Measurements from ENCODE around the gene XK. TPM values are rescaled to one million over a fixed set of nuclear protein-coding genes. Genes with fewer than 3 reads are reported as not detected.

Gene XK
- total and polyA plus RNA-seq, 10 donors = 0.09 to 6.5 (median 1.0) TPM

- H3K9me3 ChIP-seq = no peaks in the 10 kb centered on the region
- no peaks in the 10 kb centered on the region for H3K36me3 ChIP-seq
- DNase-seq = peak; percentile 70
- H3K27me3 ChIP-seq (replicated peaks in 1 of 7) = no peaks in the 10 kb centered on the region
- peak overlapping the region in 7 of 8 donors; percentile 52 to 81 (median 67) for H3K27ac ChIP-seq
- H3K4me3 ChIP-seq = no peak overlapping the region
- peaks cover 5 to 35% (median 14%) of the 10 kb centered on the region in 6 donors for H3K4me1 ChIP-seq
- intact Hi-C loops (cut with DNase I; ENCODE audit: low total_unique reads) = no loop called here
- TF ChIP-seq POLR2A (IDR thresholded peaks at IDR 0.05) = no peak
- TF ChIP-seq POLR2AphosphoS5 (IDR thresholded peaks at IDR 0.05) = no peak
- TF ChIP-seq CTCF (IDR thresholded peaks at IDR 0.05 in 8 of 11, conservative IDR thresholded peaks at IDR 0.05 in 3 of 11) = no peak
Observed at GRCh38 chrX:37776283-37776986, 90.8 kb downstream of the XK start.

DNA sequence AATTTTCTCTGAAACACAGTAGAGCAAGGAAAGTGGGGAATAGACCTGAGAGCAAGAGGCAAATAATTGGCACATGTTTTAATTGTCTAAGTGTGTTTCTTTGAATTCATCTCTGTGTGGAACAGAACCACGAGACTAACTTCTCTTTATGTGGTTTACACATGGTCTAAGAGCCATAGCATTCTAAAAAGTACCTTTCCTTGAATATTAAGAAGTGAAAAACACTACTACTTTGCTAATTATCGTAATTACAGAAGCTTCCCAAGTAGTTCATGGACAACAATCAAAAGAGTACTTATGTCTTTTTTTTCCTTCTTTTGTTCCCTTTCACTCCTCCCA lies 91.4 kb downstream of the XK start:
- intact Hi-C loops (cut with DNase I; ENCODE audit: low total_unique reads) = no loop called here
- DNase-seq = no peak
- Histone ChIP-seq H3K9me3 (no peaks in the 10 kb centered on the region), H3K27me3 (replicated peaks in 1 of 7) (no peaks in the 10 kb centered on the region), H3K4me1 (peaks cover 5 to 35% (median 14%) of the 10 kb centered on the region in 6 donors), H3K27ac (peak overlapping the region in 7 of 8 donors; percentile 52 to 81 (median 67)), H3K36me3 (no peaks in the 10 kb centered on the region), H3K4me3 (no peak overlapping the region)
- 20 to 28% (median 26%) methylated on average over 2 of the region's 2 CpGs for WGBS, 5 donors
- TF ChIP-seq POLR2A (IDR thresholded peaks at IDR 0.05) (no peak), POLR2AphosphoS5 (IDR thresholded peaks at IDR 0.05) (no peak), CTCF (IDR thresholded peaks at IDR 0.05 in 8 of 11, conservative IDR thresholded peaks at IDR 0.05 in 3 of 11) (no peak)

DNA sequence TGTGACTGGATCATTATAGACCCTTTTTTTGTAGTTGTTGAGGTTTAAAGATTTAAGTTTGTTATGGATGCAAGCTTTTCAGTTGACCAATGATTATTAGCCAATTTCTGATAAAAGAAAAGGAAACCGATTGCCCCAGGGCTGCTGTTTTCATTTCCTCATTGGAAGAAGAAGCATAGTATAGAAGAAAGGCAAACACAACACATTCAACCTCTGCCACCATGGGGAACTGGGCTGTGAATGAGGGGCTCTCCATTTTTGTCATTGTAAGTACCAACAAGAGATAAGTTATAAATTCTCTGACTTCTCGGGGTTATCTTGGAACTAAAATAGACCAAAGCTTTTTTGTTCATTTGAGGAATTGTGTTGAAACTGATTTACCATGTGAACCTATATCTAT lies 94.3 kb downstream of the XK start, which contains the start of gene CYBB:
Gene CYBB (plus strand): TSS at position 203 of the 400 bp plus-strand sequence. CDS start 19 bp downstream, at position 222.
- H3K4me1 ChIP-seq = peaks cover 5 to 56% (median 15%) of the 10 kb centered on the region in 6 donors
- no peaks in the 10 kb centered on the region for H3K27me3 ChIP-seq (replicated peaks in 1 of 7)
- H3K27ac ChIP-seq = peak within 1 kb of the TSS in 7 of 8 donors; percentile 55 to 88 (median 69)
- TF ChIP-seq CTCF (IDR thresholded peaks at IDR 0.05 in 8 of 11, conservative IDR thresholded peaks at IDR 0.05 in 3 of 11) = no peak
- peak in 2 of 3 donors; percentile 48 to 63 for TF ChIP-seq POLR2A (IDR thresholded peaks at IDR 0.05)
- TF ChIP-seq POLR2AphosphoS5 (IDR thresholded peaks at IDR 0.05) = peak in 1 of 3 donors; percentile 74
- no peaks in the 10 kb centered on the region for H3K9me3 ChIP-seq
- no peak for DNase-seq
- H3K36me3 ChIP-seq = peaks cover 0 to 7% (median 0%) of the 10 kb centered on the region in 6 donors
- WGBS, 5 donors = 33 to 55% (median 51%) methylated on average over 2 of the region's 2 CpGs
- H3K4me3 ChIP-seq = peak within 1 kb of the TSS; percentile 6 to 65 (median 28)
- intact Hi-C loops (cut with DNase I; ENCODE audit: low total_unique reads) = no loop called here

GRCh38 chrX:37781081-37781480 lies 95.5 kb downstream of the XK start:
- no peak for DNase-seq
- WGBS, 5 donors = 67 to 82% (median 74%) methylated on average over 4 of the region's 4 CpGs
- intact Hi-C loops (cut with DNase I; ENCODE audit: low total_unique reads) = no loop called here
- Histone ChIP-seq H3K27me3 (replicated peaks in 1 of 7) (no peaks in the 10 kb centered on the region), H3K36me3 (peaks cover 0 to 8% (median 0%) of the 10 kb centered on the region in 6 donors), H3K9me3 (no peaks in the 10 kb centered on the region), H3K4me1 (peaks cover 4 to 56% (median 11%) of the 10 kb centered on the region in 6 donors), H3K27ac (peak overlapping the region in 7 of 8 donors; percentile 55 to 88 (median 70)), H3K4me3 (peak overlapping the region in 7 of 8 donors; percentile 6 to 65 (median 33))
- TF ChIP-seq CTCF (IDR thresholded peaks at IDR 0.05 in 8 of 11, conservative IDR thresholded peaks at IDR 0.05 in 3 of 11) = no peak
- no peak for TF ChIP-seq POLR2A (IDR thresholded peaks at IDR 0.05)
- no peak for TF ChIP-seq POLR2AphosphoS5 (IDR thresholded peaks at IDR 0.05)

Measured in spleen (tissue), 11 donors.